Adrenal gland (tissue), 5 donors: Measurements from ENCODE around the gene APBA1.

Source experiments
- CTCF ChIP-seq, 6 experiments: fragments of 450-650 bp in 4 of 6; fragments of 200-600 bp in 2 of 6; sonication (generic) in 1 of 6; IDR thresholded peaks; 1 replicate in 5 of 6; 2 replicates in 1 of 6; pipeline versions ENCODE4 v1.5.1 to v1.8.0; 2016 to 2021; ENCODE audit warnings: antibody characterized with exemption in 6 of 6, mild to moderate bottlenecking in 2 of 6, moderate library complexity in 1 of 6
- POLR2A ChIP-seq, 2 donors: fragments of 450-650 bp; IDR thresholded peaks; one replicate each; pipeline ENCODE4 v1.6.1; 2017; ENCODE audit warnings: antibody characterized with exemption in 2 of 2, mild to moderate bottlenecking in 2 of 2, moderate library complexity in 1 of 2
- donor health status: DM: no; HTN: no; CAD: no.

GRCh38 chr9:69569738-69570451, 102.3 kb downstream of the APBA1 start:
- no peak for TF ChIP-seq CTCF (IDR thresholded peaks at IDR 0.05)
- TF ChIP-seq POLR2A (IDR thresholded peaks at IDR 0.05): no peak
